Endothelial cell of umbilical vein (primary cell): ENCODE results near the gene ANO4.

Experiments
- POLR2AphosphoS5 ChIP-seq: IDR thresholded peaks from 2 replicates; pipeline ENCODE4 v1.6.1; 2012; ENCODE audit warnings: low read depth, mild to moderate bottlenecking, control low read depth, low read length, moderate library complexity; ENCODE audit not compliant: insufficient read depth
- TF ChIP-seq, protein P1 (sequence below), 2 donors: IDR thresholded peaks; 1 replicate in 1 of 2; 2 replicates in 1 of 2; pipeline ENCODE4 v1.5.1; 2011; ENCODE audit warnings: low read length in 2 of 2, mild to moderate bottlenecking in 2 of 2, moderate library complexity in 2 of 2, control low read depth in 1 of 2, inconsistent platforms in 1 of 2, low read depth in 1 of 2; ENCODE audit not compliant: insufficient read depth in 1 of 2; ENCODE audit errors: extremely low read depth in 1 of 2

DNA sequence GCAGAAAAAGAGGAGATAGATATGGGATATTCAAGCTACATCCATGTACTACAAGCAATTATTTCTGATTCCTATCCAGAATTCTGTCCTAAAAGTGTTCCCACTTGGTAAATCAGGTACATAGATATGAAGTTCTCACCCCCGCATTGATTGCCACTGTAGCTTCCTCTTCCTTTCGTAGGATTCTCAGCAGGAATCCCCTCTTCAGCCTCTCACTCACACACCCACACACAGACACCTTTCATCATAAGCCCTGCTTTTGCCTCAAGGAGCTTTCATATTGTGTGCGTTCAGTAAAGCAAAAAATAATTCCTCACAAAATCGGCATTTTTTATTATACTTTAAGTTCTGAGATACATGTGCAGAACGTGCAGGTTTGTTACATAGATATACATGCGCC lies 69.8 kb downstream of the ANO4 start:
- TF ChIP-seq, protein P1, sequence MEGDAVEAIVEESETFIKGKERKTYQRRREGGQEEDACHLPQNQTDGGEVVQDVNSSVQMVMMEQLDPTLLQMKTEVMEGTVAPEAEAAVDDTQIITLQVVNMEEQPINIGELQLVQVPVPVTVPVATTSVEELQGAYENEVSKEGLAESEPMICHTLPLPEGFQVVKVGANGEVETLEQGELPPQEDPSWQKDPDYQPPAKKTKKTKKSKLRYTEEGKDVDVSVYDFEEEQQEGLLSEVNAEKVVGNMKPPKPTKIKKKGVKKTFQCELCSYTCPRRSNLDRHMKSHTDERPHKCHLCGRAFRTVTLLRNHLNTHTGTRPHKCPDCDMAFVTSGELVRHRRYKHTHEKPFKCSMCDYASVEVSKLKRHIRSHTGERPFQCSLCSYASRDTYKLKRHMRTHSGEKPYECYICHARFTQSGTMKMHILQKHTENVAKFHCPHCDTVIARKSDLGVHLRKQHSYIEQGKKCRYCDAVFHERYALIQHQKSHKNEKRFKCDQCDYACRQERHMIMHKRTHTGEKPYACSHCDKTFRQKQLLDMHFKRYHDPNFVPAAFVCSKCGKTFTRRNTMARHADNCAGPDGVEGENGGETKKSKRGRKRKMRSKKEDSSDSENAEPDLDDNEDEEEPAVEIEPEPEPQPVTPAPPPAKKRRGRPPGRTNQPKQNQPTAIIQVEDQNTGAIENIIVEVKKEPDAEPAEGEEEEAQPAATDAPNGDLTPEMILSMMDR (IDR thresholded peaks at IDR 0.05; ENCODE audit: extremely low read depth in 1 of 2, insufficient read depth in 1 of 2, low read depth in 1 of 2, low read length in 2 of 2), result no peak
- no peak for TF ChIP-seq POLR2AphosphoS5
